ENCODE data around the gene VWA8. TPM values are rescaled to one million over a fixed set of nuclear protein-coding genes. Genes with fewer than 3 reads are reported as not detected.

VWA8 gene
- total and polyA plus RNA-seq, 4 donors, result 9.8 to 35.7 (median 18.5) TPM

DNA sequence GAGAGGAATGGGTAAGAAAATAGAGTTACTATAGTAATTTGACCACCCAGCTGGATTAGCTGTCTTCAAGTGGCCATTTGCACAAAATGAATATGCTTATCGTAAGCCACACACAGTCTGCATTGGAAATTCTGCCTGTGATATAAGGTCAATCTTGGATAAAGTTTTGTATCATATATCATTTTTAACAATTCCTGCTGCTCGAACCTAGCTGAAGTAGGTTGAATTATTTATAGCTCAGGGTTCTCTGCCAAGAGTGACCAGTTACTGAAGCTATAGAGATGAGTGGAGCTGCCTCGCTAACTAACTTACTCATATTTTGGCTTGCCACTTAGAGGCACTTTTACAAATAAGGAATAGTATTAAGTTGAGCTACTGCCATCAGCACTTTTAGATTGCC is 282.7 kb downstream of the VWA8 start:
- Histone ChIP-seq H3K4me3 (ENCODE audit: low read depth, low read length) (no peak overlapping the region), H3K27ac (ENCODE audit: low read depth, low read length) (no peak overlapping the region), H3K9me3 (ENCODE audit: control insufficient read depth, insufficient read depth, low read length) (no peaks in the 10 kb centered on the region), H3K4me1 (ENCODE audit: control insufficient read depth, insufficient read depth, low read length) (no peaks in the 10 kb centered on the region), H3K27me3 (ENCODE audit: control insufficient read depth, insufficient read depth, low read length) (no peaks in the 10 kb centered on the region), H3K36me3 (ENCODE audit: control insufficient read depth, insufficient read depth, low read length) (no peaks in the 10 kb centered on the region)
- no CpG with 5 or more reads among the region's 3 CpGs for WGBS (ENCODE audit: insufficient coverage)
- DNase-seq (ENCODE audit: low read depth in 4 of 6, low spot score in 6 of 6), result no peak

DNA sequence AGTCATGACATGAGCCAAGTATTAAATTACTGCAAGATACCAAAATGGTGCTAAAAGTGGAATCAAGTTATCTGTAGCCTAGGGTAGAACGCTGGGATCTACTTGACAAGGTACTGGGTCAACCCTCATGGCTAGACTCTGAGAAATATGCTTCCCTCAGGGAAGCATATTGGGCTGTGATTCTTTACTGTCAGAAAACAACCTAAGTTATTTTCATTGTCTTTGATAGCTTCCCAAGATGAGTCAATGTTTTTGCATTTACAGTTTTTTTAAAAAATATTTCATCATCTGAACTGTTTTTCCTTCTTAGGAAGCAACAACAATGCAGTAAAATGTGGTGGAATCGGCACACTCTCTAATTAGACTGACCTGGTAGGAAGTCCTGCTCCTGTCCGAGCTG is 285.6 kb downstream of the VWA8 start:
- H3K36me3 ChIP-seq (ENCODE audit: control insufficient read depth, insufficient read depth, low read length), result no peaks in the 10 kb centered on the region
- no peak overlapping the region for H3K4me3 ChIP-seq (ENCODE audit: low read depth, low read length)
- no peak overlapping the region for H3K27ac ChIP-seq (ENCODE audit: low read depth, low read length)
- whole genome bisulfite sequencing (ENCODE audit: insufficient coverage), result 90% methylated on average over 2 of the region's 3 CpGs
- H3K9me3 ChIP-seq (ENCODE audit: control insufficient read depth, insufficient read depth, low read length), result no peaks in the 10 kb centered on the region
- no peak for DNase-seq (ENCODE audit: low read depth in 4 of 6, low spot score in 6 of 6)
- no peaks in the 10 kb centered on the region for H3K4me1 ChIP-seq (ENCODE audit: control insufficient read depth, insufficient read depth, low read length)
- no peaks in the 10 kb centered on the region for H3K27me3 ChIP-seq (ENCODE audit: control insufficient read depth, insufficient read depth, low read length)

DNA sequence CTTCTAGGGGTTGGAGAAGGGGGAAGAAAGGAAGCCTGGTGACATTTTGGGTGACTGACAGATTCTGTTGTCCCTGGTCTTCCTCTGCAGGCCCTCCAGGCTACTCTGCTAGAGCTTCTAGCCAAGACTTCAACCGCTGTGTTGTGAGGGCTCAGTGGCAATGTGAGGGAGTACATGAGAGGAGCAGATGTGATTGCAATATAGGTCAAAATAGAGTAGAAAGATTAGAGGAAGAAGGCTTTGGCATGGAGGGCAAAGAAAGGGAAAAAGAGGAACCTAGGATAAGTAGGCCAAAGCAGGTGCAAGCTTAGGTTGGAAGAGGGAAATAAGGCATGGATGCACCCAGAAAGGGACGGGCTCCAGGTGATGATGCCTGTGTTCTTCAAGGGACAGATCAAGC is 286.7 kb downstream of the VWA8 start:
- no peaks in the 10 kb centered on the region for H3K9me3 ChIP-seq (ENCODE audit: control insufficient read depth, insufficient read depth, low read length)
- no peak overlapping the region for H3K4me3 ChIP-seq (ENCODE audit: low read depth, low read length)
- WGBS (ENCODE audit: insufficient coverage), result 50% methylated on average over 2 of the region's 2 CpGs
- no peak overlapping the region for H3K27ac ChIP-seq (ENCODE audit: low read depth, low read length)
- no peaks in the 10 kb centered on the region for H3K36me3 ChIP-seq (ENCODE audit: control insufficient read depth, insufficient read depth, low read length)
- no peaks in the 10 kb centered on the region for H3K4me1 ChIP-seq (ENCODE audit: control insufficient read depth, insufficient read depth, low read length)
- DNase-seq (ENCODE audit: low read depth in 4 of 6, low spot score in 6 of 6), result no peak
- no peaks in the 10 kb centered on the region for H3K27me3 ChIP-seq (ENCODE audit: control insufficient read depth, insufficient read depth, low read length)

DNA sequence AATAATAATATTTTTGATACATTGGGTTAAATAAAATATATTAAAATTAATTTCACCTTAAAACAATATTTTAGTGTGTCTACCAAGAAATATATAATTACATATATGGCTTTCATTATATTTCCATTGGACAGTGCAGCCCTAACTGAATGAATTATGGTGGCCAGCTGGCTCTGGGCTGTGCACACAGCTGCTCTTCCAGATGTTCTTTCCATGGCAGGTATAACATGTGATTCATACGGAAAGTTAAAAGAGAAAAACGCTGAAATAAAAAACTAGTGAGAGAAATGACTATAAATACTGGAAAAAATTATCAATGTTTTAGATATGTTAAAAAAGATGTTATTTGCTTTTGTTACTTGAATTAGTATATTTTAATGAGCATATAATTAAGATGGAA is 287.3 kb downstream of the VWA8 start:
- Histone ChIP-seq H3K4me3 (ENCODE audit: low read depth, low read length) (no peak overlapping the region), H3K4me1 (ENCODE audit: control insufficient read depth, insufficient read depth, low read length) (no peaks in the 10 kb centered on the region), H3K27ac (ENCODE audit: low read depth, low read length) (no peak overlapping the region), H3K9me3 (ENCODE audit: control insufficient read depth, insufficient read depth, low read length) (no peaks in the 10 kb centered on the region), H3K36me3 (ENCODE audit: control insufficient read depth, insufficient read depth, low read length) (no peaks in the 10 kb centered on the region), H3K27me3 (ENCODE audit: control insufficient read depth, insufficient read depth, low read length) (no peaks in the 10 kb centered on the region)
- DNase-seq (ENCODE audit: low read depth in 4 of 6, low spot score in 6 of 6), result no peak
- WGBS (ENCODE audit: insufficient coverage), result no CpG with 5 or more reads among the region's 2 CpGs

DNA sequence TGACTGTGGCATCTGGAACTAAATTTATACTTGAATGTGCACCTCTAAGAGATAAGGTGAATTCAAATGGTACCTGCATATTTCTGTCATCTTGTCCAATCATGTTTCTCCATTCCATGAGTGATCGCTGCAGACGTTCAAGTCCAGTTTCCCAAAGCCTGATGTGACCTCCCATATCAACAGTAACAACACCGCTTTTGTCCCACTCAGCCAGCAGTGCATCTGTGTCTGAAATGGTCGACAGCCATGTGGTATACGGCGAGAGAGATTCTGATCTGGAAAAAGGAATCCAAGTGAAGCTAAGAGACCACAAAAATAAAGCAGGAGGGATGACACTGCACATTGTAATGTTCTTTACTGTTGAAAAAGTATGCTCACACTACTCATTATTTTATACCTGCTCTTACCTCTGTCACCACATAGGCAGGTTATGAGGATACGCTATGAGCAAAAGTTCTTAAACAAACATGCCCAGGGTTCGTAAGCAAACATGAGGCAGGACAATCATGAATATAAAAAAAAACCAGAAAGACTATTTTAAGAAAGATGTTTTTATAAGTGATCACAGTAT is 290.0 kb downstream of the VWA8 start:
- Histone ChIP-seq H3K27ac (ENCODE audit: low read depth, low read length) (no peak overlapping the region), H3K36me3 (ENCODE audit: control insufficient read depth, insufficient read depth, low read length) (no peaks in the 10 kb centered on the region), H3K27me3 (ENCODE audit: control insufficient read depth, insufficient read depth, low read length) (no peaks in the 10 kb centered on the region), H3K4me3 (ENCODE audit: low read depth, low read length) (no peak overlapping the region), H3K4me1 (ENCODE audit: control insufficient read depth, insufficient read depth, low read length) (no peaks in the 10 kb centered on the region), H3K9me3 (ENCODE audit: control insufficient read depth, insufficient read depth, low read length) (peaks cover 1% of the 10 kb centered on the region)
- no peak for DNase-seq (ENCODE audit: low read depth in 4 of 6, low spot score in 6 of 6)
- 75% methylated on average over 6 of the region's 8 CpGs for WGBS (ENCODE audit: insufficient coverage)

DNA sequence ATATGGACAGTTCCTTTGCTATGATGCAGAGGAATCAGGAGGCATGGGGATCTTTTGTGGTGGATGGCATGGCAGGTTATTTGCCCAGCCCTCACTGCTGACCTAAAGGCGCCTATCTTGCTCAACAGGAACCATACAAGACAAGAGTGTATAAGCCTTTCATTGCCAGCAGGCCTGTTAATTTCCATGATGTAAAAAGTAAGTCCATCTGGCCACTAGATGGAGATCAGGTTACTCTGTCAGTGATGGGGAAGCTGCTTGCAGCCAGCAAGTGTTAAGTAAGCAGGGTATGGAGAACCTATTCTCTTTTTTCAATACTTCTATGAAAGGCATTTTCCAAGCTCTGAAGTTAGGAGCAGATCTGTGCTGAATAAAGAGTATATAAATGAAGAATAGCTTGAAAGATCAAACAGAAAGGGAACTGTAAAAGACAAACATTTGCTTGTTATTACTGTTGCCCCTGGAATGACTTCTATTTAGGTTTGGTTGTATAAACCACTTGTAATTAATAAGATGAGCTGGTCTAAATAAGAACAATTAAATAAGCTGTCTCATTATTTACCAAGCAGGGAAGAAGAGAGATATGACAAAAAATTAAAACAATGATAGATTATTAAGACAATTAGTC is 292.7 kb downstream of the VWA8 start:
- WGBS (ENCODE audit: insufficient coverage), result no CpG with 5 or more reads among the region's 1 CpG
- peak; percentile 50 to 96 (median 76) for DNase-seq (ENCODE audit: low read depth in 4 of 6, low spot score in 6 of 6)
- Histone ChIP-seq H3K4me3 (ENCODE audit: low read depth, low read length) (no peak overlapping the region), H3K9me3 (ENCODE audit: control insufficient read depth, insufficient read depth, low read length) (peaks cover 1% of the 10 kb centered on the region), H3K27me3 (ENCODE audit: control insufficient read depth, insufficient read depth, low read length) (no peaks in the 10 kb centered on the region), H3K27ac (ENCODE audit: low read depth, low read length) (no peak overlapping the region), H3K4me1 (ENCODE audit: control insufficient read depth, insufficient read depth, low read length) (no peaks in the 10 kb centered on the region), H3K36me3 (ENCODE audit: control insufficient read depth, insufficient read depth, low read length) (no peaks in the 10 kb centered on the region)

DNA sequence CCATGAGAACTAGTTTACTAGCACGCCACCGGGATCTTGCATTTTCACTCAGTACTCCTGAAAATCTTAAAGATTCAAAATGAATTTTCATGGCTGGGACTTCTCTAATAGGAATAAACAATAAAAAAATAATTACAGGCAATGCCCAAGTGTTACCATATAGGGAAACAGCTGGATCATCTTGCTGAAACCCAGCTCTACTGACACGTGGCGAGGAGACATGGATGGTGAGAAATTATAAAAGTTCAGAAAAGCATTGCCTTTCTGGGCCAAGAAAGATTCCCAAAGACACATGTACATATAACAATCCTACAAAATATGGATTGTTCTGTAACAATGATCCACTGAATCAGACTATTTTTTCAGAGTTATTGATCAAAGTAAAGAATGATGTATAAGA is 294.3 kb downstream of the VWA8 start:
- Histone ChIP-seq H3K27me3 (ENCODE audit: control insufficient read depth, insufficient read depth, low read length) (no peaks in the 10 kb centered on the region), H3K36me3 (ENCODE audit: control insufficient read depth, insufficient read depth, low read length) (no peaks in the 10 kb centered on the region), H3K9me3 (ENCODE audit: control insufficient read depth, insufficient read depth, low read length) (peaks cover 1% of the 10 kb centered on the region), H3K27ac (ENCODE audit: low read depth, low read length) (no peak overlapping the region), H3K4me1 (ENCODE audit: control insufficient read depth, insufficient read depth, low read length) (no peaks in the 10 kb centered on the region), H3K4me3 (ENCODE audit: low read depth, low read length) (no peak overlapping the region)
- no CpG with 5 or more reads among the region's 4 CpGs for WGBS (ENCODE audit: insufficient coverage)
- no peak for DNase-seq (ENCODE audit: low read depth in 4 of 6, low spot score in 6 of 6)

DNA sequence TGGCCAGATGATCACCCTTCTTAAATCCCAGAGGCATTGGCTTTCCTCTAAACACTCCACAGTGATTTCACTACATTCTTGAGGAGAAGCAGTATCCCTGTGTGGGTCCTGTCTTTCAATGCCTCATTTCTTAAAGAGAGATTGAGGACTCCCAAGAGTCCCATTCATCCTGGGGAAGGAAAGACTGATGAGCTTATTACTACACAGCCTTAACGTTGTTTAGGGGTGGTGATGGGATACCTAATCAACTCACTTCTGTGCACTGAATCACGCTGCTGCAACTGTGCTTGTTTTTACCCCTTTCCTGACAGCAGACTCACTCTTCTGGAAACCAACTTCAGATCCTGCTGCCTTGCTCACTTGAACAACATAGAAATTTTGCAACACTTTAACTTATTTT is 300.5 kb downstream of the VWA8 start:
- H3K27me3 ChIP-seq (ENCODE audit: control insufficient read depth, insufficient read depth, low read length), result no peaks in the 10 kb centered on the region
- 100% methylated on average over 1 of the region's 2 CpGs for WGBS (ENCODE audit: insufficient coverage)
- H3K4me3 ChIP-seq (ENCODE audit: low read depth, low read length), result no peak overlapping the region
- no peaks in the 10 kb centered on the region for H3K36me3 ChIP-seq (ENCODE audit: control insufficient read depth, insufficient read depth, low read length)
- H3K9me3 ChIP-seq (ENCODE audit: control insufficient read depth, insufficient read depth, low read length), result no peaks in the 10 kb centered on the region
- no peak for DNase-seq (ENCODE audit: low read depth in 4 of 6, low spot score in 6 of 6)
- H3K27ac ChIP-seq (ENCODE audit: low read depth, low read length), result no peak overlapping the region
- H3K4me1 ChIP-seq (ENCODE audit: control insufficient read depth, insufficient read depth, low read length), result no peaks in the 10 kb centered on the region

DNA sequence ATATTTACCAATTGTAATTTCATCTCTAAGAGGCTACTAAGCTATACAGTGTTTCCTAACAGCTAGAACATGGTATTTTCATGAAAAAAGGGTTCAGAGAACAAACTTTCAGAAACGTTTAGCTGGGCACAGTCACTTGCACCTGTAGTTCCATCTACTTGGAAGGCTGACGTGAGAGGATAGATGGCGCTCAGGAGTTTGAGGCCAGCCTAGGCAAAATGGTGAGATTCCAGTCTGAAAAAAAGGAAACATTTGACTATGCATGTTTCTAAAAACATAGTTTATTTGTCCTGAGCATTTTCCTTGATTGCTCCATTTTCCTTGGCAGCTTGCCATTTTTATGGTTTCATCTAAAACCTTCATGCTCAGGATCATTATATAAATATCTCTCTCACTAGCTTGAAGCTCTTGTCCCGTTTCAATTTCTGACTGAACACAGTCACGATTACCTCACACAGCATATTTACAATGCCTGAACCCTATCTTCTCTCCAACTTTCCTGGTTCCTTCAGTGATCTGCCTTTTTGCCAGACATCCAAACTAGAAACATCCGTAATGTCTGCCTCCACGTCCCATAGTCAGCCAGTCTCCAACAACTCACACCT is 302.8 kb downstream of the VWA8 start:
- H3K27ac ChIP-seq (ENCODE audit: low read depth, low read length), result no peak overlapping the region
- H3K4me3 ChIP-seq (ENCODE audit: low read depth, low read length), result no peak overlapping the region
- H3K9me3 ChIP-seq (ENCODE audit: control insufficient read depth, insufficient read depth, low read length), result no peaks in the 10 kb centered on the region
- no peaks in the 10 kb centered on the region for H3K4me1 ChIP-seq (ENCODE audit: control insufficient read depth, insufficient read depth, low read length)
- 87% methylated on average over 6 of the region's 7 CpGs for WGBS (ENCODE audit: insufficient coverage)
- DNase-seq (ENCODE audit: low read depth in 4 of 6, low spot score in 6 of 6), result no peak
- no peaks in the 10 kb centered on the region for H3K27me3 ChIP-seq (ENCODE audit: control insufficient read depth, insufficient read depth, low read length)
- H3K36me3 ChIP-seq (ENCODE audit: control insufficient read depth, insufficient read depth, low read length), result no peaks in the 10 kb centered on the region

DNA sequence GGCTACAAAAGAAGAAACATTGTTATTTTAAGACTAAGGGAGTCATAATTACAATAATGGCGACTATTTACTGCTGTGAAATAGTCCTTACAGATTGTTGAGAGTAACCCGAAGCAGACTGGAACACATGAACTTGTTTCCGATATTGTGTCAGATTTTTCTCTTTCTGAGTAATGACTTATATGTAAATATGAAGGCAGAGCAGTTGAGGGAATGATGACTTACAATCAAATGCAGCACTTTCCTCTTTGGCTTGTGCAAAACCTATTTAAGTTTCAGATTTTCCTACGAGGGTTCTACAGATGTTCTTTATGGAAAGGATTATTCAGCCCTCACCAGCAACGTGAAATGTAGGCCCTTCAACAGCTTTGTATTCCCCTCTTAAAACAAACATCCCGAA is 304.9 kb downstream of the VWA8 start:
- no peaks in the 10 kb centered on the region for H3K27me3 ChIP-seq (ENCODE audit: control insufficient read depth, insufficient read depth, low read length)
- H3K36me3 ChIP-seq (ENCODE audit: control insufficient read depth, insufficient read depth, low read length), result no peaks in the 10 kb centered on the region
- DNase-seq (ENCODE audit: low read depth in 4 of 6, low spot score in 6 of 6), result no peak
- H3K4me3 ChIP-seq (ENCODE audit: low read depth, low read length), result no peak overlapping the region
- 90% methylated on average over 2 of the region's 6 CpGs for WGBS (ENCODE audit: insufficient coverage)
- no peaks in the 10 kb centered on the region for H3K4me1 ChIP-seq (ENCODE audit: control insufficient read depth, insufficient read depth, low read length)
- H3K9me3 ChIP-seq (ENCODE audit: control insufficient read depth, insufficient read depth, low read length), result no peaks in the 10 kb centered on the region
- no peak overlapping the region for H3K27ac ChIP-seq (ENCODE audit: low read depth, low read length)

Data from spinal cord (tissue), 10 donors.